Endothelial cell of umbilical vein (primary cell): ENCODE data around the gene SLC35E3. TPM values are rescaled to one million over a fixed set of nuclear protein-coding genes. Genes with fewer than 3 reads are reported as not detected.

Experiments used
- BruUV-seq: library from RNA; stranded (reverse); fragments of 400-500 nt; replicated peaks from 2 replicates; lab custom pipeline; 2021; lab: Mats Ljungman, UMichigan
- CTCF ChIA-PET: fragments of 300-600, 350-600 bp; sonication (Branson Sonifier 250); formaldehyde crosslinking; loops from one replicate; lab custom pipeline; 2021; ENCODE audit warnings: antibody characterized with exemption, inconsistent platforms; lab: Charles Lee
- POLR2A ChIA-PET: fragments of 300-600, 350-600 bp; sonication (Branson Sonifier 250); formaldehyde crosslinking; loops from one replicate; lab custom pipeline; 2021; ENCODE audit warnings: antibody characterized with exemption, inconsistent platforms; lab: Charles Lee
- DNase-seq: peaks from one replicate; pipeline ENCODE4 v3.0.0-alpha.2; 2011; ENCODE audit warnings: low read depth, low spot score
- FAIRE-seq: peaks from 2 replicates; lab custom pipeline; 2011; peaks lifted over from hg19 to GRCh38; lab: Jason Lieb, UNC
- H2AFZ ChIP-seq: 2 replicates; pipeline ENCODE4 v1.6.0; 2012; ENCODE audit warnings: low read depth, low read length, control low read depth, inconsistent platforms
- H3K27ac ChIP-seq: 2 replicates; pipeline ENCODE4 v1.5.1; 2011; ENCODE audit warnings: low read depth, mild to moderate bottlenecking, control low read depth, low read length, moderate library complexity; ENCODE audit not compliant: insufficient read depth
- H3K27me3 ChIP-seq, 2 experiments: 2 replicates each; pipeline versions ENCODE4 v1.6.0 to v1.6.1; 2011; ENCODE audit warnings: low read length in 2 of 2, mixed read lengths in 1 of 2; ENCODE audit not compliant: control insufficient read depth in 2 of 2, insufficient read depth in 2 of 2
- H3K36me3 ChIP-seq, 2 experiments: 2 replicates in 1 of 2; 3 replicates in 1 of 2; pipeline ENCODE4 v1.5.1; 2011; ENCODE audit warnings: low read length in 2 of 2, mild to moderate bottlenecking in 1 of 2, moderate library complexity in 1 of 2; ENCODE audit not compliant: control insufficient read depth in 2 of 2, insufficient read depth in 2 of 2; ENCODE audit errors: extremely low read depth in 1 of 2
- H3K4me1 ChIP-seq: 3 replicates; pipeline ENCODE4 v1.5.1; 2011; ENCODE audit warnings: mild to moderate bottlenecking, low read length; ENCODE audit not compliant: control insufficient read depth, insufficient read depth; ENCODE audit errors: extremely low read depth
- H3K4me2 ChIP-seq: 2 replicates; pipeline ENCODE4 v1.6.1; 2011; ENCODE audit warnings: low read length, control low read depth, mixed read lengths; ENCODE audit not compliant: insufficient read depth
- H3K4me3 ChIP-seq, 3 experiments: fragments of 200-600 bp in 1 of 3; sonication (generic), shearing (Covaris generic) in 1 of 3; replicated peaks in 1 of 3; 2 replicates each; pipeline ENCODE4 v1.5.1; 2011 to 2016; ENCODE audit warnings: control low read depth in 3 of 3, low read length in 3 of 3, mild to moderate bottlenecking in 2 of 3, inconsistent platforms in 1 of 3, low read depth in 1 of 3, moderate library complexity in 1 of 3; ENCODE audit not compliant: insufficient read depth in 1 of 3
- H3K79me2 ChIP-seq: 2 replicates; pipeline ENCODE4 v1.6.0; 2012; ENCODE audit warnings: low read length, inconsistent platforms; ENCODE audit not compliant: control insufficient read depth, insufficient read depth
- H3K9ac ChIP-seq: replicated peaks from 2 replicates; pipeline ENCODE3; 2011; ENCODE audit warnings: low read length, control low read depth; ENCODE audit not compliant: insufficient read depth; ENCODE audit errors: extremely low read depth
- H3K9me1 ChIP-seq: replicated peaks from 3 replicates; pipeline ENCODE4 v1.6.0; 2011; ENCODE audit warnings: mild to moderate bottlenecking, low read length; ENCODE audit not compliant: control insufficient read depth, insufficient read depth; ENCODE audit errors: extremely low read depth
- H3K9me3 ChIP-seq: replicated peaks from 2 replicates; pipeline ENCODE4 v1.5.1; 2012; ENCODE audit warnings: low read length, inconsistent platforms; ENCODE audit not compliant: control insufficient read depth, insufficient read depth
- H4K20me1 ChIP-seq: replicated peaks from 2 replicates; pipeline ENCODE3; 2011; ENCODE audit warnings: mild to moderate bottlenecking, low read length; ENCODE audit not compliant: control insufficient read depth, insufficient read depth; ENCODE audit errors: extremely low read depth
- CTCF ChIP-seq, 2 donors: IDR thresholded peaks; 1 replicate in 1 of 2; 2 replicates in 1 of 2; pipeline ENCODE4 v1.5.1; 2011; ENCODE audit warnings: low read length in 2 of 2, mild to moderate bottlenecking in 2 of 2, moderate library complexity in 2 of 2, control low read depth in 1 of 2, inconsistent platforms in 1 of 2, low read depth in 1 of 2; ENCODE audit not compliant: insufficient read depth in 1 of 2; ENCODE audit errors: extremely low read depth in 1 of 2
- EZH2 ChIP-seq: IDR thresholded peaks from 2 replicates; pipeline ENCODE4 v1.6.1; 2012; ENCODE audit warnings: borderline replicate concordance, low read depth, mild to moderate bottlenecking, moderate library complexity, low read length, inconsistent platforms; ENCODE audit not compliant: severe bottlenecking
- FOS ChIP-seq: IDR thresholded peaks from 2 replicates; pipeline ENCODE4 v1.6.1; 2011; ENCODE audit warnings: mild to moderate bottlenecking, low read length, moderate library complexity, borderline replicate concordance; ENCODE audit not compliant: insufficient read depth
- GATA2 ChIP-seq: IDR thresholded peaks from 2 replicates; pipeline ENCODE4 v1.7.0; 2011; ENCODE audit warnings: low read depth, mild to moderate bottlenecking, moderate library complexity, mixed read lengths, low read length; ENCODE audit not compliant: insufficient read length, insufficient read depth
- JUN ChIP-seq: IDR thresholded peaks from 2 replicates; pipeline ENCODE4 v1.6.1; 2011; ENCODE audit warnings: borderline replicate concordance, low read depth; ENCODE audit not compliant: insufficient read length, insufficient read depth
- MAX ChIP-seq: IDR thresholded peaks from 2 replicates; pipeline ENCODE4 v1.6.1; 2011; ENCODE audit not compliant: insufficient read depth, insufficient read length
- MYC ChIP-seq: IDR thresholded peaks from one replicate; pipeline ENCODE4 v1.6.1; 2011; ENCODE audit warnings: mild to moderate bottlenecking, low read depth, low read length
- POLR2A ChIP-seq: IDR thresholded peaks from 2 replicates; pipeline ENCODE4 v1.6.1; 2012; ENCODE audit warnings: low read depth, mild to moderate bottlenecking, control low read depth, low read length
- POLR2AphosphoS5 ChIP-seq: IDR thresholded peaks from 2 replicates; pipeline ENCODE4 v1.6.1; 2012; ENCODE audit warnings: low read depth, mild to moderate bottlenecking, control low read depth, low read length, moderate library complexity; ENCODE audit not compliant: insufficient read depth
- dilution Hi-C: fragments of 300-500 bp; cut with MboI; formaldehyde crosslinking; loops from one replicate; pipeline ENCODE4 v1.15.0; 2019; ENCODE audit warnings: low sequenced_read_pairs; ENCODE audit not compliant: extremely low pct_ligation_motif_present
- intact Hi-C: fragments of 100-400 bp; cut with micrococcal nuclease; formaldehyde crosslinking; loops from one replicate; pipeline ENCODE4 v1.10.0; 2022
- polyA plus RNA-seq, 4 experiments: library from polyadenylated mRNA; depleted of rRNA in 3 of 4; stranded (reverse) in 3 of 4; unstranded in 1 of 4; fragments of >200 nt; gene quantifications; 2 replicates each; pipeline versions ENCODE4 v1.2.1 to v1.2.3, GENCODE V29; 2011 to 2012; ENCODE audit warnings: missing spikeins in 1 of 4
- total RNA-seq: library from RNA; stranded (reverse); gene quantifications from 2 replicates; pipeline ENCODE4 v1.2.3, GENCODE V29; 2021

Gene SLC35E3
- total and polyA plus RNA-seq, 2 donors (not counting 3 experiments of a cell fraction or from before 2014, with no cell fraction given), result 8.1 to 13.8 TPM

- no peak for TF ChIP-seq GATA2
Observed at GRCh38 chr12:68781728-68782127, 35.8 kb downstream of the SLC35E3 start.

GRCh38 chr12:68784015-68784414 lies 38.0 kb downstream of the SLC35E3 start:
- Histone ChIP-seq H3K4me2 (no peak overlapping the region), H4K20me1 (no peaks in the 10 kb centered on the region), H3K79me2 (no peaks in the 10 kb centered on the region), H3K9ac (no peak overlapping the region), H3K4me1 (peaks cover 18% of the 10 kb centered on the region), H3K27ac (no peak overlapping the region), H3K4me3 (no peak overlapping the region), H3K36me3 (no peaks in the 10 kb centered on the region), H2AFZ (no peak overlapping the region), H3K9me1 (no peaks in the 10 kb centered on the region), H3K27me3 (no peaks in the 10 kb centered on the region), H3K9me3 (no peaks in the 10 kb centered on the region)
- DNase-seq, result no peak
- CTCF ChIA-PET, result interaction anchor here (0.6 to 1.0 kb wide), 2 partner anchors 21 to 27 kb away, joined by 3 to 4 read pairs; no protein-coding TSS in a partner anchor
- FAIRE-seq, result no peak
- no TSS peak for BruUV-seq
- TF ChIP-seq FOS (no peak), EZH2 (no peak), MAX (no peak), JUN (no peak), POLR2A (no peak), GATA2 (no peak), MYC (no peak), CTCF (IDR thresholded peaks at IDR 0.05; ENCODE audit: extremely low read depth in 1 of 2, insufficient read depth in 1 of 2, low read depth in 1 of 2, low read length in 2 of 2) (no peak), POLR2AphosphoS5 (no peak)
- dilution Hi-C loops (no loop called here), intact Hi-C loops (no loop called here)
- POLR2A ChIA-PET, result no interaction called here

More at GRCh38 chr12:68781728-68782127, 35.8 kb downstream of the SLC35E3 start:
- DNase-seq (no peak), FAIRE-seq (no peak)
- H3K9me1 ChIP-seq, result no peaks in the 10 kb centered on the region
- ChIA-PET POLR2A (no interaction called here), CTCF (interaction anchor here (1.0 kb wide), 1 partner anchor 27 kb away, joined by 4 read pairs; the partner anchor contains the start of gene MDM2)
- no peak overlapping the region for H3K9ac ChIP-seq
- intact Hi-C loops, result no loop called here
- H2AFZ ChIP-seq, result no peak overlapping the region
- H3K27me3 ChIP-seq, result no peaks in the 10 kb centered on the region
- dilution Hi-C loops, result no loop called here
- H3K4me2 ChIP-seq, result no peak overlapping the region
- no TSS peak for BruUV-seq
- H3K9me3 ChIP-seq, result no peaks in the 10 kb centered on the region
- H3K4me1 ChIP-seq, result no peaks in the 10 kb centered on the region
- no peak overlapping the region for H3K4me3 ChIP-seq
- no peak overlapping the region for H3K27ac ChIP-seq
- H3K79me2 ChIP-seq, result no peaks in the 10 kb centered on the region
- no peaks in the 10 kb centered on the region for H4K20me1 ChIP-seq
- no peaks in the 10 kb centered on the region for H3K36me3 ChIP-seq
